LNCAP (cell line): Measurements from ENCODE around the gene TCFL5.

Experiments used
- CTCF ChIP-seq: fragments of 450-650 bp; IDR thresholded peaks from 2 replicates; pipeline ENCODE4 v1.5.1; 2017; ENCODE audit warnings: mild to moderate bottlenecking

TCFL5 gene

DNA sequence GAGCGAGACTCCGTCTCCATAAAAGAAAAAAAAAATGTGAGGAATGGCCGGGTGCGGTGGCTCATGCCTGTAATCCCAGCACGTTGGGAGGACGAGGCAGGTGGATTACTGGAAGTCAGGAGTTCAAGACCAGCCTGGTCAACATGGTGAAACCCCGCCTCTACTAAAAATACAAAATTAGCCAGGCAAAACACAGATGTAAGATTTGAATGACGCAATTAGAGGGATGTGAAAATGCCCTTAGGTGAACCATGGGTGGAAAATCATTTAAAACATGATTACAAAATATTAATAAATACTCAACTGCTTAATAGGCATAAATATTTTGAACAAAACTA lies 23.9 kb downstream of the TCFL5 start:
- TF ChIP-seq CTCF: no peak

DNA sequence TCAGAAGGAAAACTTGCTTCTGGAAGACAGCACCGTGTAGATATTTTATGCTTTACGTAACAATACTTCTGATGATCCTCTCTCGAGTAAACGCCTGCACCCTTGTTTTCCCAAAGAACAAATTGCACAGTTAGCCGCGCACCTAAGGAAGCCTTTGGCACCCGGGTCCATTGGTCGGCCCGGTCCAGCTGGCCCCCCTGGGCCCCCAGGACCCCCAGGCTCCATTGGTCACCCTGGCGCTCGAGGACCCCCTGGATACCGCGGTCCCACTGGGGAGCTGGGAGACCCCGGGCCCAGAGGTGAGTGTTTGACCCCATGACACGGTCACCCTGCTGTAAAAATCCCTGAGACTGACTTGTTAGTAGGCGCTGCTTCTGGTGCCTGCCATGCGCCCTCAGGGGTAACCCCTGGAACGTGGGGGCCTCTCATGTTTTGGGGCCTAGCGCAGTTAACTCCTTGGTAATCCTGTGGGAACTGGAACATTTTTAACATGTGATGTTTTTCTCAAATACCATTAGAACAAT lies 24.6 kb downstream of the TCFL5 start:
- TF ChIP-seq CTCF: no peak

- TF ChIP-seq CTCF: no peak
Measured at GRCh38 chr20:62835931-62836861, 25.4 kb downstream of the TCFL5 start.

DNA sequence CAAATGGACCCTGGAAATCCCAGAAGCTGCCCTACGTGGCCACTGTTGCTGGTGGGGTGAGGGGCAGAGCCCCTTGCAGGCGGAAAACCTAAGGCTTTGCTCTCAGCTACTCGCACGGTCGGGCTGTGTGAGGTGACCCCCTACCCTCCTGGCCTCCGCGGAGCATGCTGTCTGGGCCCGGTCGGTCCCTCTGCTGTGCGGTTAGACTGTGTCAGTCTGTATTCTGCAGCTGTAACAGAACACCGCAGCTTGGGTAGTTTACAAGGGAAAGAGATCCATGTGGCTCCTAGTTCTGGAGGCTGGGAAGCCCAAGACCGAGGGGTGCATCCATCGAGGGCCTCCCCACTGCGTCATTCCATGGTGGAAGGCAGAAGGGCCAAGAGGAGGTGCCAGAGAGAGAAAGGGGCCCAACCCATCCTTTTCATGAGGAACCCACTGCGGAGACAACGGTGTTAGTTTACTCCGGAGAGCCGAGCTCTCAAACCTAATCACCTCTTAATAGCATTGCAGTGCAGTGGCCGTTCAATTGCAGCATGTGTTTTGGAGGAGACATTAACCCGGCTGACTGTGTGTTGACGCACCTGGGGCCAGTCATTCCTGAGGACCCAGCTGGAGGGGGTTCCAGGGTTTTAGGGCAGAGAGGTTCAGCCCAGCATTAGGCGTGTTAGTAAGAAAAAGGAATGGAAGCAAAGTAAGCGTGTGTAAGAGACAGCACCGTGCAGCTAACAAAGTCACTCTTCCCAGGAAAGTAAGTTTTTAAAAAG lies 26.5 kb downstream of the TCFL5 start:
- no peak for TF ChIP-seq CTCF

DNA sequence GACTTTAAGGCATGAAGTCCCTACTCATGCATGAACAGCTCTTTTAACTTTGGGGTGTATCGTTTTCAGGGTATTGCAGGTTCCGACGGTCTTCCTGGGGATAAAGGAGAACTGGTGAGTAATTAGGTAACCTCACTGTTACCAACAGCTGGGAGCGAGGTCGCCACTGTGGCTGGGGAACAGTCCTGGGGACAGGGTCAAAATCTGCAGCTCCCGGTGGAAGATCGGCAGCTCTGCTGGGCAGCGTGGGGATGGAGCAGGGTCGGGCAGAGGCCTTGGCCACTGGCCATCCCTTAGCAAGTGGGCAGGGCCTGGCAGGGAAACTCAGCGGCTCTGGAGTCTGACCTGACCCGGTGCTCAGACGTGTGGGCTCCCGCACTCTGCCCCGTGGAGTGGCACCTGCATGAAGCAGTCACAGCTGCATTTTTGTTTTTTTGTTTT lies 28.7 kb downstream of the TCFL5 start:
- no peak for TF ChIP-seq CTCF

DNA sequence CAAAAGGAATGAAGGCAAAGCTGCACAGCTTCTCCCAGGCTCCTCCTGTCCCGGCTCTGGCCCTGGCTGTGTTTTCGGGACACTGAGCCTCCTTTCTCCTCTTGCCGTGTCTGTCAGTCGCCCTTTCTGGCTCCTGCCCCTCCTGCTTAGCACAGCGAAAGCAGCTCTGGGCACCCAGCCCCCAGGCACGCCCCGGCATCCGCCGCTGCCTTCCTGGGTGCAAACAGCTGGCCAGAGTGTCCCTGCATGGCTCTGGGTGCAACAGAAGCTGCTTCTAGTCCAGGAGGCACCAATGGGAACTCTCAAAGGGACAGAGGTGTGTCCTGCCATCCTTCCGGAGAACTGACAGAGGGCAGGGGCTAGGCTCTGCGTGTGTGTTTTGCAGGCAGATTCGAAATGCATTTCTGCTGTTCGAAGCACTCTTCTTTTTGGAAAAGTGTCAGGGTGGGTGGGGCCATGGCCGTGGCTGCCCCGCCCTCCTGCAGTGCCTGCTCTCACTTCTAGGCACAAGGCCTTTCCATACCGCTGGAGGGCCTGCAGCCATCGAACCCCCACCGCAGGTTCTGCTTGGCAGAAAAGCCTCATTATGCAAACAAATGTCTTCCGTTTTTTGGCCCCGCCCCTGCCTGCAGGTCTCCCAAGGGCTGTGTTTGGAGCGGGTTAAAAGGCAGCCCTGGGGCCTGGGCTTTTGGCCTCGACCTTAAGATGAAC lies 29.3 kb downstream of the TCFL5 start:
- TF ChIP-seq CTCF: no peak

DNA sequence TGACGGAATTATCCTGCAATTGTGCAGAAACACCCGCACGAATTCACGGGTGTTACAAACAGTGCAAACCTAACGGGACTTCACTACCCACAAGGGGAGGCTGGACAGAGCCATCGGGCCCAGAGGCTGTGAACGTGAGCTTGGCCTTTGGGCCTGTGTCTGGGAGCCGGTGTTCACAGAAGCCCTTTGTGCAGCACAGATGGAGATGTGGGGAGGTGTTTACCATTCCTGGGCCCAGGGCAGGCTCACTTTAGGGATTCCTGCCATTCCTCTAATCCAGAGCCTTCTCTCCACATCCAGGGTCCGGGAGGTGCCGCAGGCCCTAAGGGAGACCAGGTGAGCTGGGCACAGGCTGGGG lies 29.8 kb downstream of the TCFL5 start:
- no peak for TF ChIP-seq CTCF
